GM12878 (cell line): ENCODE data around the gene LRP1B.

Experiments
- ATF7 ChIP-seq: fragments of 450-650 bp; IDR thresholded peaks from 2 replicates; pipeline ENCODE4 v1.6.1; 2016; ENCODE audit warnings: low read depth, mild to moderate bottlenecking
- BRCA1 ChIP-seq: IDR thresholded peaks from 2 replicates; pipeline ENCODE4 v1.6.1; 2011; ENCODE audit warnings: low read depth, low read length, improper control_type of control experiment
- CHD2 ChIP-seq: IDR thresholded peaks from 2 replicates; pipeline ENCODE4 v1.6.1; 2011; ENCODE audit warnings: low read depth, low read length, improper control_type of control experiment, borderline replicate concordance
- EGR1 ChIP-seq, 2 experiments: IDR thresholded peaks; 1 replicate in 1 of 2; 2 replicates in 1 of 2; pipeline ENCODE4 v1.6.1; 2011 to 2012; ENCODE audit warnings: low read depth in 2 of 2, low read length in 2 of 2, borderline replicate concordance in 1 of 2, mild to moderate bottlenecking in 1 of 2, moderate library complexity in 1 of 2
- EZH2 ChIP-seq: IDR thresholded peaks from 2 replicates; pipeline ENCODE4 v1.6.1; 2012; ENCODE audit warnings: low read depth, mild to moderate bottlenecking, control low read depth, inconsistent platforms, low read length, borderline replicate concordance; ENCODE audit not compliant: control insufficient read depth
- MYC ChIP-seq: IDR thresholded peaks from 2 replicates; pipeline ENCODE4 v1.6.1; 2011; ENCODE audit warnings: mild to moderate bottlenecking, low read length, moderate library complexity, inconsistent platforms; ENCODE audit not compliant: insufficient read depth, insufficient replicate concordance, insufficient read length, severe bottlenecking
- NR2C1 ChIP-seq: fragments of 450-650 bp; IDR thresholded peaks from 2 replicates; pipeline ENCODE4 v1.6.1; 2017; ENCODE audit warnings: antibody characterized with exemption, mild to moderate bottlenecking, moderate library complexity
- NRF1 ChIP-seq: conservative IDR thresholded peaks from 2 replicates; pipeline ENCODE4 v1.6.1; 2011; ENCODE audit warnings: mild to moderate bottlenecking, low read depth, low read length, improper control_type of control experiment
- RAD21 ChIP-seq: IDR thresholded peaks from 2 replicates; pipeline ENCODE4 v1.6.1; 2011; ENCODE audit warnings: mild to moderate bottlenecking, low read depth, low read length, moderate library complexity; ENCODE audit not compliant: insufficient read depth
- RAD51 ChIP-seq: fragments of 450-650 bp; IDR thresholded peaks from 2 replicates; pipeline ENCODE4 v1.6.1; 2016; ENCODE audit warnings: moderate library complexity, mild to moderate bottlenecking, inconsistent platforms
- RFX5 ChIP-seq: IDR thresholded peaks from 2 replicates; pipeline ENCODE4 v1.6.1; 2011; ENCODE audit warnings: low read depth, low read length, improper control_type of control experiment
- ZNF384 ChIP-seq: IDR thresholded peaks from 2 replicates; pipeline ENCODE4 v1.6.1; 2012; ENCODE audit warnings: low read depth, mild to moderate bottlenecking, low read length, improper control_type of control experiment, borderline replicate concordance
- TF ChIP-seq, protein P1 (sequence below), 3 experiments: IDR thresholded peaks in 2 of 3; conservative IDR thresholded peaks in 1 of 3; 2 replicates each; pipeline ENCODE4 v1.5.1; 2011; ENCODE audit warnings: low read depth in 3 of 3, low read length in 3 of 3, mild to moderate bottlenecking in 3 of 3, control low read depth in 2 of 3, moderate library complexity in 2 of 3, inconsistent platforms in 1 of 3, mixed read lengths in 1 of 3; ENCODE audit not compliant: control insufficient read depth in 2 of 3, insufficient read depth in 1 of 3; ENCODE audit errors: extremely low read depth in 1 of 3
- TF ChIP-seq, protein P2 (sequence below): IDR thresholded peaks from 2 replicates; pipeline ENCODE4 v1.6.1; 2012; ENCODE audit warnings: mild to moderate bottlenecking, low read depth, low read length

DNA sequence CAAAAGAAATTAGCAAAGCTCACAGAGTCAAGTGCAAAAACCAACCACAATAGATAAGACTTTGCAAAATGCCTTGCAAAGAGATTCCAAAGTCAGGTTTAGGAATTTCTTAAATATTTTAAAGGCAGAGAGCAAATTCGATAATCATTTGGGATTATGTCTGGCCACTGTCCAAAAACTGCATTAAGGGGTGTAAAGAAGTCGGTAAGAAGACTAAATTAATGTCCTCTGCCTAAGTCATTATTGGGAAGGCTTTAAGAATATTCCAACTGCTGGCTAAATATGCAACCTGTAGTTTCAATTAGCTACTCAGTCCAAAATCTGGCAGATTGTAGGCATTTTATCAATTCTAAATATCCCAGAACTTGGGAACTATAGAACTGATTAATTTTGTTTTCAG lies 13.7 kb upstream of the LRP1B start:
- TF ChIP-seq NRF1 (no peak), RAD51 (no peak), EZH2 (no peak), ATF7 (no peak), MYC (no peak), RAD21 (no peak), ZNF384 (no peak), RFX5 (no peak), NR2C1 (no peak), CHD2 (no peak), BRCA1 (no peak), EGR1 (IDR thresholded peaks at IDR 0.05; ENCODE audit: borderline replicate concordance in 1 of 2, low read depth in 2 of 2, low read length in 2 of 2) (no peak)
- TF ChIP-seq, protein P1, sequence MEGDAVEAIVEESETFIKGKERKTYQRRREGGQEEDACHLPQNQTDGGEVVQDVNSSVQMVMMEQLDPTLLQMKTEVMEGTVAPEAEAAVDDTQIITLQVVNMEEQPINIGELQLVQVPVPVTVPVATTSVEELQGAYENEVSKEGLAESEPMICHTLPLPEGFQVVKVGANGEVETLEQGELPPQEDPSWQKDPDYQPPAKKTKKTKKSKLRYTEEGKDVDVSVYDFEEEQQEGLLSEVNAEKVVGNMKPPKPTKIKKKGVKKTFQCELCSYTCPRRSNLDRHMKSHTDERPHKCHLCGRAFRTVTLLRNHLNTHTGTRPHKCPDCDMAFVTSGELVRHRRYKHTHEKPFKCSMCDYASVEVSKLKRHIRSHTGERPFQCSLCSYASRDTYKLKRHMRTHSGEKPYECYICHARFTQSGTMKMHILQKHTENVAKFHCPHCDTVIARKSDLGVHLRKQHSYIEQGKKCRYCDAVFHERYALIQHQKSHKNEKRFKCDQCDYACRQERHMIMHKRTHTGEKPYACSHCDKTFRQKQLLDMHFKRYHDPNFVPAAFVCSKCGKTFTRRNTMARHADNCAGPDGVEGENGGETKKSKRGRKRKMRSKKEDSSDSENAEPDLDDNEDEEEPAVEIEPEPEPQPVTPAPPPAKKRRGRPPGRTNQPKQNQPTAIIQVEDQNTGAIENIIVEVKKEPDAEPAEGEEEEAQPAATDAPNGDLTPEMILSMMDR (IDR thresholded peaks at IDR 0.05 in 2 of 3, conservative IDR thresholded peaks at IDR 0.05 in 1 of 3; ENCODE audit: control insufficient read depth in 2 of 3, extremely low read depth in 1 of 3, insufficient read depth in 1 of 3, low read depth in 3 of 3, low read length in 3 of 3) = no peak
- TF ChIP-seq, protein P2, sequence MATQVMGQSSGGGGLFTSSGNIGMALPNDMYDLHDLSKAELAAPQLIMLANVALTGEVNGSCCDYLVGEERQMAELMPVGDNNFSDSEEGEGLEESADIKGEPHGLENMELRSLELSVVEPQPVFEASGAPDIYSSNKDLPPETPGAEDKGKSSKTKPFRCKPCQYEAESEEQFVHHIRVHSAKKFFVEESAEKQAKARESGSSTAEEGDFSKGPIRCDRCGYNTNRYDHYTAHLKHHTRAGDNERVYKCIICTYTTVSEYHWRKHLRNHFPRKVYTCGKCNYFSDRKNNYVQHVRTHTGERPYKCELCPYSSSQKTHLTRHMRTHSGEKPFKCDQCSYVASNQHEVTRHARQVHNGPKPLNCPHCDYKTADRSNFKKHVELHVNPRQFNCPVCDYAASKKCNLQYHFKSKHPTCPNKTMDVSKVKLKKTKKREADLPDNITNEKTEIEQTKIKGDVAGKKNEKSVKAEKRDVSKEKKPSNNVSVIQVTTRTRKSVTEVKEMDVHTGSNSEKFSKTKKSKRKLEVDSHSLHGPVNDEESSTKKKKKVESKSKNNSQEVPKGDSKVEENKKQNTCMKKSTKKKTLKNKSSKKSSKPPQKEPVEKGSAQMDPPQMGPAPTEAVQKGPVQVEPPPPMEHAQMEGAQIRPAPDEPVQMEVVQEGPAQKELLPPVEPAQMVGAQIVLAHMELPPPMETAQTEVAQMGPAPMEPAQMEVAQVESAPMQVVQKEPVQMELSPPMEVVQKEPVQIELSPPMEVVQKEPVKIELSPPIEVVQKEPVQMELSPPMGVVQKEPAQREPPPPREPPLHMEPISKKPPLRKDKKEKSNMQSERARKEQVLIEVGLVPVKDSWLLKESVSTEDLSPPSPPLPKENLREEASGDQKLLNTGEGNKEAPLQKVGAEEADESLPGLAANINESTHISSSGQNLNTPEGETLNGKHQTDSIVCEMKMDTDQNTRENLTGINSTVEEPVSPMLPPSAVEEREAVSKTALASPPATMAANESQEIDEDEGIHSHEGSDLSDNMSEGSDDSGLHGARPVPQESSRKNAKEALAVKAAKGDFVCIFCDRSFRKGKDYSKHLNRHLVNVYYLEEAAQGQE = no peak
